ENCODE data around the gene H1-8.
"Not testable (repeated sequence)": the region's sequence is repeated elsewhere in the genome, so short reads cannot be mapped to it uniquely, and the experiment has no call there.

The H1-8 gene, protein sequence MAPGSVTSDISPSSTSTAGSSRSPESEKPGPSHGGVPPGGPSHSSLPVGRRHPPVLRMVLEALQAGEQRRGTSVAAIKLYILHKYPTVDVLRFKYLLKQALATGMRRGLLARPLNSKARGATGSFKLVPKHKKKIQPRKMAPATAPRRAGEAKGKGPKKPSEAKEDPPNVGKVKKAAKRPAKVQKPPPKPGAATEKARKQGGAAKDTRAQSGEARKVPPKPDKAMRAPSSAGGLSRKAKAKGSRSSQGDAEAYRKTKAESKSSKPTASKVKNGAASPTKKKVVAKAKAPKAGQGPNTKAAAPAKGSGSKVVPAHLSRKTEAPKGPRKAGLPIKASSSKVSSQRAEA

DNA sequence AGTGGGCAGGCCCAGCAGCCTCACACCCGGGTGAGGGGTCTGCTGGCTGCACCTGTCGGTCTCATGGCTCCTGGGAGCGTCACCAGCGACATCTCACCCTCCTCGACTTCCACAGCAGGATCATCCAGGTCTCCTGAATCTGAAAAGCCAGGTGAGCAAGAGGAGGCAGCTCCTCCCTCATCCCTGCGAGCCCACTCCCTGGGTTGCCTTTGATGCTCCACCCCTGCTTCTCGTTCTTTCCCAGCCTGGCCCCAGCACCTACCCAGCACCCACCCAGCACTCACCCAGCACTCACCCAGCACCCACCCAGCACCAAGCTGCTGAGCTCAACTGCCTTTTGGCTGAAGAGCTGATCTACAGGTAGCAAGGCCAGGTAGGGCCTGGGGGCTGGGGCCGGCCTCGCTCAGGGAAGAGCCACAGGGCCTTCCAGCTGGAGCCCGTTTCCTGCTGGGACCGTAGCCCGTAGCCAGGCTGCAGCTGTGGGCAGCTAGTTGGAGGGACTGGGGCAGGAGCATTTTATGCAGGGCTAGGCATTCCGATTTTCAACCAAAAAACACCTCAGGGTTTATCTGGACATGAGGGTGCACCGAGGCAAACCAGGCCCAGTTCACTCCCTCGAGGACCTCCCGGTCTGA is at the start of gene H1-8:
H1-8 (plus strand) TSS at position 20 of the 635 bp plus-strand sequence; CDS start at position 64, 44 bp downstream.
- TF ChIP-seq, protein P1, sequence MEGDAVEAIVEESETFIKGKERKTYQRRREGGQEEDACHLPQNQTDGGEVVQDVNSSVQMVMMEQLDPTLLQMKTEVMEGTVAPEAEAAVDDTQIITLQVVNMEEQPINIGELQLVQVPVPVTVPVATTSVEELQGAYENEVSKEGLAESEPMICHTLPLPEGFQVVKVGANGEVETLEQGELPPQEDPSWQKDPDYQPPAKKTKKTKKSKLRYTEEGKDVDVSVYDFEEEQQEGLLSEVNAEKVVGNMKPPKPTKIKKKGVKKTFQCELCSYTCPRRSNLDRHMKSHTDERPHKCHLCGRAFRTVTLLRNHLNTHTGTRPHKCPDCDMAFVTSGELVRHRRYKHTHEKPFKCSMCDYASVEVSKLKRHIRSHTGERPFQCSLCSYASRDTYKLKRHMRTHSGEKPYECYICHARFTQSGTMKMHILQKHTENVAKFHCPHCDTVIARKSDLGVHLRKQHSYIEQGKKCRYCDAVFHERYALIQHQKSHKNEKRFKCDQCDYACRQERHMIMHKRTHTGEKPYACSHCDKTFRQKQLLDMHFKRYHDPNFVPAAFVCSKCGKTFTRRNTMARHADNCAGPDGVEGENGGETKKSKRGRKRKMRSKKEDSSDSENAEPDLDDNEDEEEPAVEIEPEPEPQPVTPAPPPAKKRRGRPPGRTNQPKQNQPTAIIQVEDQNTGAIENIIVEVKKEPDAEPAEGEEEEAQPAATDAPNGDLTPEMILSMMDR (IDR thresholded peaks at IDR 0.05; ENCODE audit: borderline replicate concordance, insufficient read depth, low read depth, low read length), result no peak
- no peak within 1 kb of the TSS for H3K4me3 ChIP-seq (ENCODE audit: low read depth, low read length)

DNA sequence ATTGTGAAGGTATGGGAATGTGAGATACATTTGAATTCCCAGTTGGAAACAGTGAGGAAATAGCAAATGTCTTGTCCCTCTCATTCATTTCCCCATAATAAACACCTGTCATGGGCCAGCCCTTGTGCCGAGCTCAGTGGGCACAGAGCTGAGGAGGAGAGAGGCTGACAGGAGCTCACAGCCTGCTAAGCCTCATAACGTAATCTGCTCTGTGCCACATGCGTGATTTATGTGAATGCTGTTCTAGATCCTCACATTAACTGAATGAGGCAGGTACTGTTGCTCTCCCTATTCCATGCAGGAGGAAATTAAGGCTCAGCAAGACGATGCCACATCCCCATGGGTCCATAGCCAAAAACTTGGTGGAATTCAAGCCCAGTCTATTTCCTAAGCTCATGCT is 49.8 kb upstream of the H1-8 start:
- H3K4me3 ChIP-seq (ENCODE audit: low read depth, low read length), result no peak overlapping the region
- TF ChIP-seq, protein P1 (IDR thresholded peaks at IDR 0.05; ENCODE audit: borderline replicate concordance, insufficient read depth, low read depth, low read length), result no peak

DNA sequence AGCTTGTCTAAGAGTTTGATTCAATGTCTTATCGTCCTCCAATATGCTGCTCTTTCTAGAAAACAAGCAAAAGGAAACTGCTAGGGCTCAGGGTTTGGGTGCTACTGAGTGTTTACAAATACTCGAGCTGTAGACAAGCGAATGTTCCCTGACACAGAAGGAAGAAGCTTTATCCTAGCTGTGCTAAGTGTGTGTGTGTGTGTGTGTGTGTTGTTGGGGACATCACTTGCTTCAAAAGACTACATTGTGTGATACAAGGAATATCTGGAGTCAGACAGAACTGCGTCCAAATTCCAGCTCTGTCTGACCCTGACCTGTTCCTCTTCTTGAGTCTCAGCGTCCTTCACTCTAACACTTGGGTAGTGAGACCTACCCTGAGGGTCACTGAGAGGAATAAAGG is 48.5 kb upstream of the H1-8 start:
- H3K4me3 ChIP-seq (ENCODE audit: low read depth, low read length), result not testable (repeated sequence)

DNA sequence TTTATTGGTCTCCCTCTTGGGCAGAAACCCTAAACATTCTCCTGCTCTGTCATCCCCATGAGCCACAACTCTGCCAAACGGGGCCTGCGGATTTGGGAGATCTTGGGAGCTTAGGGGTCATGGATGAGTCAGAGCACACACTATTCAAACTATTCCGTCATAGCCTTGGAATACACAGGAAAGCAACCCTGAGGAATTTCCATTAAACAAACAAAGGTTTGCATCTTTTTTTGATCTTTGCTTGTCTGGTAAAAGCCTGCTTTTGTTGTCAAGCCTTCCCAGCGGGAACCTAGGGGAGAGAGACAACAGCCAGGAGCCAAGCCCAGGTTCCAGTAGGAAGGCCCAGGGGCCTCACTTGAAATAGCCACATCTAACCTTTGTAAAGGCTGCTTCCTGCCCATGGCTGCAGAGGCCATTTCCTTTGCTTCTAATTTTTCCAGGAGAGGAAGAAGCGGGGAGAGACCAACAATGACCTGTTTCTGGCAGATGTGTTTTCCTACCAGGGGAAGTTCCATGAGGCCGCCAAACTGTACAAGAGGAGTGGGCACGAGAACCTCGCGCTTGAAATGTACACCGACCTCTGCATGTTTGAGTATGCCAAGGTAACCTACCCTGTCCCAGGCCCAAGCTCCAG is 47.9 kb upstream of the H1-8 start:
- not testable (repeated sequence) for H3K4me3 ChIP-seq (ENCODE audit: low read depth, low read length)

DNA sequence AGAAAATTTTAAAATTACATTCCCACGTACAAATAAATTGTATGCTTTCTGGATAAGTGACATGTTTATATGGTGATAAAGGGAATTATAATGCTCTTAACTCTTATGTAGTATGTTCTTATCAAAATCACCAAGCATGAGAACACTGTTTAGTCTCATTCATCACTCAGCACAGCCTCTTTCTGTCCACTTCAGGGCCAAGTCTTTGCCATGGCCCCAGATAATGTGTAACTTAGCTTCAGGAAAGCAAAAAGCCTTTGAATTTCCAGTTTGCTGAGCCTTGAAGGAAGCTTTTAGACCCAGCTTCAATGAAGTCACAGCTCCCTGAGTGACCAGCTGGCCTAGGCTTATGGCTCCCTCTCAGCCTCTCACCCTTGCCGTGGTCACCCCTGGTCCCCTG is 45.1 kb upstream of the H1-8 start:
- H3K4me3 ChIP-seq (ENCODE audit: low read depth, low read length), result not testable (repeated sequence)

DNA sequence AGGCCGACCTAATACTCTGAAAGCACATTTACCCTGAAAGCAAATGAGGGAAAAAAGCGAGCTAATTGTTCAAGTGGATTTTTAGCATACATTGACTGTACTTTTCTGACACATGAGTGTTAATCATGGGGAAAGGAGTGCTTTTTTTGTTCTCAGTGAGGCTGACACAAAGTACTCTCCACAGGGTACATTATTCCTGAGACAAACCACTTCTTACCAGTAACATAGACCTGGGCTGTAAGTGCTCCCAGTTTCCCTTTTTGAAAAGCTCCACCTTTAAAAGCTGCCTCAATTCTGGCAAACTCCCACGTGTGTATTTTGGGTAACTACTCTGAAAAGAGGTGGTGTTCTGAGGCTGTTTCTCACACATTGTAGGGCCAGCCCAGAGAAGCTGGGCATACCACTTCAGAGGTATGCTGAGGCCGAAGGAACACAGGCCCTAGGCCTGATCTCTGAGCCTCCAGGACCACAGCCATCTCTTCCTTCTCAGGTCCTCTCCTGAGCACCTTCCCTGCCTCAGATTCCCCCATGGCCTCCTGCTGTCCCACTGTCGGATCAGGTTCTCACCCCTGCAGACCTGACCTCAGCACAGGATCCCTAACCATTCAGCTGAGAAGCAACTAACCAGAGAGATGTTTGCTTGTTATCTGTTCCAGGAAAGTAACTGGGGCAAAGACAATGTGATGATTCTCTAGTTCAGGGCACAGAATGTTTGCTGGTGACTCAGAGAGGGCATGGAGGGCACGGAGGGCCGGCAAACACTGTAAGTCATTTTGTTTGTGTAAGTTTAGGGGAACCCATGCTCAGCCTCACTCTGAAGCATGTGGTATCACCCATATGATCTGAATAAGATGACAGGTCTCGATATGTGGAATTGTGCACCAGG is 44.1 kb upstream of the H1-8 start:
- not testable (repeated sequence) for H3K4me3 ChIP-seq (ENCODE audit: low read depth, low read length)

DNA sequence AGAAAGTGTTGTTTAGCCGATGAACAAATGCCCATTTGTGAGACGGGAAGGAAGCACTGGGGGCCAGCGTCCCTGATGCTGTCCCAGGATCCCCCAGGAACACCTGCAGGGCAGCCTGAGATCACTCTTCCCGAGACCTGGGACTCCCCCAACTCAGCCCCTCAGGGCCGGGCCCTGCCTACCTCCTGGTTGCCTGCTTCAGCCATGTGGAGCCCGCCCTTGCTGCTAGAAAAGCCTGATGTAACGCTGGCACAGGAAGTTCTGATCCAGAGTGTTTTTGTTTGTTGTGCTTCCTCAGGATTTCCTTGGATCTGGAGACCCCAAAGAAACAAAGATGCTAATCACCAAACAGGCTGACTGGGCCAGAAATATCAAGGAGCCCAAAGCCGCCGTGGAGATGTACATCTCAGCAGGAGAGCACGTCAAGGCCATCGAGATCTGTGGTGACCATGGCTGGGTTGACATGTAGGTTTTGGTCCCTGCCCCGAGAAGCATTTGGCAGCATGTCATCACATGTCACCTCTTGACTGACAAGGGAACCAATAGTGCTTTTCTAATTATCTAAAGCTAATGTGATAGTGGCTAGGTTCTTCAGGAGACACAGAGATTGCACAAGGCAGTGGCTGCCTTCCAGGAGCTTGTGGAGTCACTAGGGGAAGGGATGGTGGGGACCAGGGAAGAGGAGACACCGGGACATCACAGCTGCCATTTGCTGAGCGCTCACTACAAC is 43.2 kb upstream of the H1-8 start:
- not testable (repeated sequence) for H3K4me3 ChIP-seq (ENCODE audit: low read depth, low read length)

DNA sequence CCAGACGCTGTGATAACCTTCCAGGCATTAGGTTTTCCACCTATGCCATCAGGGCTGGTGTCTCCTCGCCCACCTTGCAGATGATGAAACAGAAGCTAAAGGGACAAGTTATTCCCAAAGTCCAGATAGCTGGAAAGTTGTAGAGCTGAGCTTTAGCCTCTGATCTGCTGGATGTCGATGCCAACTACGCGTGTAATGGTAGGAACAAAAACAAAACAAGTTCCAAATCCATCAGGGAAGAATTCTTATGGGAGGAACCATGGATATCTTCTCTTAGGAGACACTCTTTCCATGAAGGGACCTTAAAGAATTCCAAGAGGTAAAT is 42.7 kb upstream of the H1-8 start:
- H3K4me3 ChIP-seq (ENCODE audit: low read depth, low read length), result no peak overlapping the region
- TF ChIP-seq, protein P1 (IDR thresholded peaks at IDR 0.05; ENCODE audit: borderline replicate concordance, insufficient read depth, low read depth, low read length), result no peak

DNA sequence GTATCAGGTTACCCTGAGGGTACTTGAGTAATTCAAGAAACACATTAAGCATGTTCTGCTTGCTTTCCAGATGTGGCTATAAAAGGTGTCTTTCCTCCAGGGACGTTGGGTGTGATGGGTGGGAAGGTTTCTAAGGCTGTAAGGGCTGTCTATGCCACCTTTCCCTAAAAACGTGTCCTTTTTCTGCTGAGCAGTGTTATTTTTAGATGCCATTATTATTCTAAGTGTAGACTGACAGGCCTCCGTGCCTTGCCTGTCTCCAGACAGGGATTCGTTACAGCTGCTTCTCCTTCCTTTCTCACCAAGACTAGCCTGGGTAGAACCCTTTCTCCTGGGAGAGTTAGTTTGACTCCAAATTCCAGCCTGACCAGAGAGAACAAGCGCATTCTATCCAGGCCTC is 41.3 kb upstream of the H1-8 start:
- no peak overlapping the region for H3K4me3 ChIP-seq (ENCODE audit: low read depth, low read length)

More for the DNA sequence above, 41.3 kb upstream of the H1-8 start:
- TF ChIP-seq, protein P1 (IDR thresholded peaks at IDR 0.05; ENCODE audit: borderline replicate concordance, insufficient read depth, low read depth, low read length), result no peak

Data from GM12875 (cell line).